Epidermal melanocyte (primary cell): ENCODE measurements around the gene MARCHF3.
"Not testable (repeated sequence)": the region's sequence is repeated elsewhere in the genome, so short reads cannot be mapped to it uniquely, and the experiment has no call there.

ENCODE experiments used
- DNase-seq: peaks from one replicate; pipeline ENCODE4 v3.0.0; 2011; ENCODE audit warnings: low spot score; ENCODE audit not compliant: insufficient read length

Gene MARCHF3

GRCh38 chr5:126878634-126879033 is 151.7 kb downstream of the MARCHF3 start:
- DNase-seq: no peak

GRCh38 chr5:126878085-126878484 is 152.3 kb downstream of the MARCHF3 start:
- DNase-seq: no peak

GRCh38 chr5:126877602-126878001 is 152.8 kb downstream of the MARCHF3 start:
- DNase-seq: no peak

- no peak for DNase-seq
These were observed 155.0 kb downstream of the MARCHF3 start for GRCh38 chr5:126875303-126875785.

- no peak for DNase-seq
These were observed 157.6 kb downstream of the MARCHF3 start for GRCh38 chr5:126872561-126873354.

- no peak for DNase-seq
These were observed 158.9 kb downstream of the MARCHF3 start for GRCh38 chr5:126871441-126871840.

GRCh38 chr5:126869005-126869451 is 161.3 kb downstream of the MARCHF3 start:
- DNase-seq: peak; percentile 36

GRCh38 chr5:126868338-126869004 is 161.9 kb downstream of the MARCHF3 start:
- DNase-seq: no peak

GRCh38 chr5:126866851-126867636 is 163.3 kb downstream of the MARCHF3 start:
- no peak for DNase-seq

GRCh38 chr5:126865299-126865698 is 165.1 kb downstream of the MARCHF3 start:
- DNase-seq: no peak

GRCh38 chr5:126864042-126864688 is 166.2 kb downstream of the MARCHF3 start:
- no peak for DNase-seq

- no peak for DNase-seq
These were observed 167.0 kb downstream of the MARCHF3 start for GRCh38 chr5:126863402-126863801.

- DNase-seq: no peak
These were observed 171.9 kb downstream of the MARCHF3 start for GRCh38 chr5:126858441-126858840.

GRCh38 chr5:126857472-126858410 is 172.6 kb downstream of the MARCHF3 start:
- DNase-seq: no peak

GRCh38 chr5:126855266-126855665 is 175.1 kb downstream of the MARCHF3 start:
- DNase-seq: no peak

GRCh38 chr5:126854526-126855110 is 175.7 kb downstream of the MARCHF3 start:
- no peak for DNase-seq

- not testable (repeated sequence) for DNase-seq
These were observed 176.6 kb downstream of the MARCHF3 start for GRCh38 chr5:126853541-126854307.

GRCh38 chr5:126852841-126853271 is 177.5 kb downstream of the MARCHF3 start:
- no peak for DNase-seq

- DNase-seq: no peak
These were observed 178.2 kb downstream of the MARCHF3 start for GRCh38 chr5:126852091-126852571.
